Fibroblast of lung (primary cell): ENCODE measurements around the gene MEF2D.

Experiments
- CTCF ChIP-seq, 2 donors: IDR thresholded peaks in 1 of 2; conservative IDR thresholded peaks in 1 of 2; 1 replicate in 1 of 2; 2 replicates in 1 of 2; pipeline ENCODE4 v1.5.1; 2011 to 2012; ENCODE audit warnings: low read length in 2 of 2, control low read depth in 1 of 2, inconsistent platforms in 1 of 2, low read depth in 1 of 2, mild to moderate bottlenecking in 1 of 2
- EZH2 ChIP-seq: IDR thresholded peaks from 2 replicates; pipeline ENCODE4 v1.5.1; 2012; ENCODE audit warnings: low read length, control low read depth, mild to moderate bottlenecking; ENCODE audit errors: missing control alignments

GRCh38 chr1:156451505-156452160 lies 48.9 kb downstream of the MEF2D start:
- TF ChIP-seq CTCF (conservative IDR thresholded peaks at IDR 0.05 in 1 of 2, IDR thresholded peaks at IDR 0.05 in 1 of 2; ENCODE audit: low read depth in 1 of 2, low read length in 2 of 2) = peak in 1 of 2 donors; percentile 7
- TF ChIP-seq EZH2 = no peak
